ENCODE results near the gene LRRC4C. TPM values are rescaled to one million over a fixed set of nuclear protein-coding genes. Genes with fewer than 3 reads are reported as not detected.

LRRC4C gene
- total RNA-seq, 2 donors from 2014 or later: 1.3 TPM; not detected in 1

- Histone ChIP-seq H3K9me3 (no peaks in the 10 kb centered on the region), H3K27ac (no peak overlapping the region), H3K27me3 (no peaks in the 10 kb centered on the region), H3K36me3 (replicated peaks in 1 of 2; ENCODE audit: insufficient read depth in 1 of 2, low read depth in 2 of 2) (no peaks in the 10 kb centered on the region), H3K4me3 (no peak overlapping the region), H3K4me1 (peaks cover 7% of the 10 kb centered on the region)
- 53 to 57% methylated on average over 9 of the region's 9 CpGs for WGBS, 2 donors
- TF ChIP-seq POLR2A (IDR thresholded peaks at IDR 0.05) (no peak), CTCF (IDR thresholded peaks at IDR 0.05) (no peak)
- ATAC-seq (no peak), DNase-seq (no peak)
- intact Hi-C loops (cut with DNase I): no loop called here
Observed at GRCh38 chr11:40294741-40295140, 1164.7 kb downstream of the LRRC4C start.

- Histone ChIP-seq H3K4me3 (no peak overlapping the region), H3K36me3 (replicated peaks in 1 of 2; ENCODE audit: insufficient read depth in 1 of 2, low read depth in 2 of 2) (no peaks in the 10 kb centered on the region), H3K27ac (no peak overlapping the region), H3K9me3 (no peaks in the 10 kb centered on the region), H3K4me1 (peaks cover 7% of the 10 kb centered on the region), H3K27me3 (no peaks in the 10 kb centered on the region)
- TF ChIP-seq CTCF (IDR thresholded peaks at IDR 0.05) (no peak), POLR2A (IDR thresholded peaks at IDR 0.05) (no peak)
- WGBS, 2 donors: 71 to 80% methylated on average over 13 of the region's 13 CpGs
- intact Hi-C loops (cut with DNase I): no loop called here
- ATAC-seq: peak; percentile 6
- DNase-seq: no peak
Observed at GRCh38 chr11:40294349-40294735, 1165.1 kb downstream of the LRRC4C start.

DNA sequence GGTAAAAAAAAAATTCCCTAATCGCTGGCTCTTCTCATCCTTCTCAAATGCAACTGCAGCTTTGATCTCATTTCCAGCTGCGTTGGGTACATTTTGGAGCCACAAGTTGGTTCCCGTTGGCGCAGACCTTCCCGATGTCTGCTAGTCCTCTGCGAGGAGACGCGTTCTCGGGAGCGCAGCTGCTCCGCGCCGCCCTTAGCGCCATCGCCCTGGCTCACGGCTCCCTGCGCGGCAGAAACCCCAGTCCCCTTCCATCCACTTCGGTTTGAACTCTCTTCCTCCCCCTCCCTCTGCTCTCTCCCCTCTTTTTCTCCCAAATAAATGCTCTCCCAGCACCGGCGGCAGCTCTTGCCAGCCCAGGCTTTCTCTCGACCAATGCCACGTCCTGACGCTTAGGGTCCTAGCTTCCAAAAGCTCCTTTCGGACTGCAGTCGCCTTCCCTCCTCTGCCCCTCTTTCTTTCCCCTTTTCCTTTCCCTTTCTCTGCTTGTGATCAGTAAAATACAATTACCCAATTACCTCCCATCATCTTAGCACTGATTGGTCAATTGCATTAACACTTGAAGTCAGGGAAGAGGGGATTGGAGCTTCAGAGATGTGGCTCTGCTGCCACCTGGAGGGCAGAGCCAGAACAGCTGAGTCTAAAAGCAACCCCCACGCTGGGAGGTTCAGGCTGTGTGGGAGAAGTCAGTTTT, 1165.7 kb downstream of the LRRC4C start:
- no peaks in the 10 kb centered on the region for H3K27me3 ChIP-seq

DNA sequence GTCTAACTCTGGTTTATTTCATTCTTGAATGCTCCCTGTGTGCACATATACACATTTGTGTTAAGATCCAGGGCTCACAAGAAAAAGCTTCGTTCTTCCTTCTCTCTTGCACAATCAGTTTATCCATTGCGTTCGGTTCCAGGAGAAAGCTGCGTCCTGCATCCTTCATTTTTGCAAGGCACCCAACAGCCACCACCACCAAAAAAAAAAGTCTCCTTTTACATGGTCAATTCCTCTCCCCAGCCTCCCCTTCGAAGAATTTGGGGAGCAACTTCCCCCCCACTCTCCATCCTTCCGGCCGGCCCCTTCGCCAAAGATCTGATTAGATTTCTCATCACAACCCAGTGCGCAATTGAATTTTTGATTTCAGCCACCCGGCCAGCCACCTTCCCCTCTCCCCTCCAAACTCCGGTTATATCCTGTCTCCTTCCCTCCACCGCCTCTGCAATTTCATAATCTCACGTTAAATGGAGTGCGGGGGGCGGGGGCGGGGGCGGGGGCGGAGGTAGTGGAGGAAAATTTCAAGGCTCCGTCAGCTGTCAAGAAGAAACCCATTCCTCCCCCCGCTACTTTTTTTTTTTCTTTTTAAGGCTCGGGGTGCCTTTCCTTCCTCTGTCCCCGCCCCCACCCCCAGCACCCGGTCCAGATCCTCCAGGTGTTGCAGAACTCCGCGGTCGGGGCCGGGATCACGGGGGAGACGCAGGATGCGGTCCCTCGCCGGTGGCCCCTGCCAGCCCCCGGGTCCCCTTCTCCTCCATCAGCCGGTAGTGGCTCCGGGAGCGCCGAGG, 1166.5 kb downstream of the LRRC4C start:
- Histone ChIP-seq H3K27ac (no peak overlapping the region), H3K36me3 (replicated peaks in 1 of 2; ENCODE audit: insufficient read depth in 1 of 2, low read depth in 2 of 2) (no peaks in the 10 kb centered on the region), H3K4me3 (peak overlapping the region in 1 of 2 donors; percentile 13), H3K4me1 (peaks cover 7% of the 10 kb centered on the region), H3K9me3 (no peaks in the 10 kb centered on the region), H3K27me3 (no peaks in the 10 kb centered on the region)
- intact Hi-C loops (cut with DNase I): no loop called here
- no peak for DNase-seq
- no peak for TF ChIP-seq CTCF (IDR thresholded peaks at IDR 0.05)
- TF ChIP-seq POLR2A (IDR thresholded peaks at IDR 0.05): no peak
- ATAC-seq: no peak
- WGBS, 2 donors: 1 to 2% methylated on average over 34 to 37 of the region's 37 CpGs

More for the DNA sequence above, 1165.7 kb downstream of the LRRC4C start:
- TF ChIP-seq POLR2A (IDR thresholded peaks at IDR 0.05) (peak in 1 of 3 donors; percentile 26), CTCF (IDR thresholded peaks at IDR 0.05) (peak; percentile 43 to 90 (median 87))
- DNase-seq (peak; percentile 64 to 78 (median 67)), ATAC-seq (peak; percentile 97)
- H3K36me3 ChIP-seq (replicated peaks in 1 of 2; ENCODE audit: insufficient read depth in 1 of 2, low read depth in 2 of 2): no peaks in the 10 kb centered on the region
- H3K9me3 ChIP-seq: no peaks in the 10 kb centered on the region
- WGBS, 2 donors: 0 to 3% methylated on average over 27 of the region's 27 CpGs
- peak overlapping the region in 1 of 2 donors; percentile 13 for H3K4me3 ChIP-seq
- no peak overlapping the region for H3K27ac ChIP-seq
- intact Hi-C loops (cut with DNase I): no loop called here
- peaks cover 7% of the 10 kb centered on the region for H3K4me1 ChIP-seq
